Measurements from ENCODE around the gene BICC1.

- TF ChIP-seq CTCF (IDR thresholded peaks at IDR 0.05) (no peak), POLR2A (IDR thresholded peaks at IDR 0.05) (no peak)
Measured at GRCh38 chr10:58846856-58847255, 334.2 kb downstream of the BICC1 start.

All from thyroid gland (tissue), 4 donors.